IPS-20b (cell line): ENCODE measurements around the gene P4HA2.
"Not testable (repeated sequence)": the region's sequence is repeated elsewhere in the genome, so short reads cannot be mapped to it uniquely, and the experiment has no call there.

Experiments used
- H3K27ac ChIP-seq: one replicate; pipeline ENCODE4 v1.5.1; 2013; ENCODE audit warnings: low read length
- H3K27me3 ChIP-seq: 2 replicates; pipeline ENCODE4 v1.6.1; 2013; ENCODE audit warnings: mild to moderate bottlenecking, low read length, inconsistent platforms; ENCODE audit not compliant: insufficient read depth
- H3K36me3 ChIP-seq: 2 replicates; pipeline ENCODE4 v1.6.1; 2013; ENCODE audit warnings: low read depth, mild to moderate bottlenecking, inconsistent platforms, low read length, moderate library complexity; ENCODE audit not compliant: insufficient read depth
- H3K4me1 ChIP-seq: 2 replicates; pipeline ENCODE4 v1.6.1; 2013; ENCODE audit warnings: mild to moderate bottlenecking, control low read depth, inconsistent platforms, low read length, moderate library complexity; ENCODE audit not compliant: insufficient read depth
- H3K4me3 ChIP-seq: 2 replicates; pipeline ENCODE4 v1.5.1; 2013; ENCODE audit warnings: mild to moderate bottlenecking, low read length, inconsistent platforms
- H3K9ac ChIP-seq: 2 replicates; pipeline ENCODE4 v1.6.1; 2013; ENCODE audit warnings: low read depth, mild to moderate bottlenecking, inconsistent platforms, low read length, moderate library complexity
- H3K9me3 ChIP-seq: 2 replicates; pipeline ENCODE4 v1.6.1; 2013; ENCODE audit warnings: mild to moderate bottlenecking, low read depth, low read length, inconsistent platforms; ENCODE audit not compliant: insufficient read depth

Gene P4HA2

GRCh38 chr5:132179405-132179804, 48.2 kb downstream of the P4HA2 start:
- H3K27me3 ChIP-seq, result no peaks in the 10 kb centered on the region
- no peaks in the 10 kb centered on the region for H3K4me1 ChIP-seq
- H3K4me3 ChIP-seq, result no peak overlapping the region
- no peak overlapping the region for H3K9ac ChIP-seq
- no peaks in the 10 kb centered on the region for H3K9me3 ChIP-seq
- no peaks in the 10 kb centered on the region for H3K36me3 ChIP-seq
- H3K27ac ChIP-seq, result no peak overlapping the region

DNA sequence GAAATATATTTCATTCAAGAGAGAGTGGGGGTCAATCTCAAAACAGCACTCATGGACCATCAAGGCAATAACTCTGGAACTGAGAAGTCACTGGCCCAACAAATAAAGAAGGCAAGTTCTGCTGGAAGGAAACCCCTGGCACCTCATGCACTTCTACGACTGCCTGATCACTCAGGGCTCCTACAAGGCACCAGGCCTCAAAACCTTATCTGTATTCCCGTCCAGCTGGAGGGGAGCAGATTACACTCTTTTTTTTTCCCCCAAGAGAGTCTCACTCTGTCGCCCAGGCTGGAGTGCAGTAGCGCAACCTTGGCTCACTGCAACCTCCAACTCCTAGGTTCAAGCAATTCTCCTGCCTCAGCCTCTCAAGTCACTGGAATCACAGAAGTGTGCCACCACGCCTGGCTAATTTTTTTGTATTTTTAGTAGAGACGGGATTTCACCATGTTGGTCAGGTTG, 49.9 kb downstream of the P4HA2 start:
- H3K36me3 ChIP-seq, result no peaks in the 10 kb centered on the region
- no peaks in the 10 kb centered on the region for H3K4me1 ChIP-seq
- H3K9ac ChIP-seq, result no peak overlapping the region
- H3K27ac ChIP-seq, result no peak overlapping the region
- H3K9me3 ChIP-seq, result no peaks in the 10 kb centered on the region
- H3K4me3 ChIP-seq, result no peak overlapping the region
- no peaks in the 10 kb centered on the region for H3K27me3 ChIP-seq

GRCh38 chr5:132176987-132177386, 50.7 kb downstream of the P4HA2 start:
- Histone ChIP-seq H3K4me1 (no peaks in the 10 kb centered on the region), H3K4me3 (no peak overlapping the region), H3K27ac (no peak overlapping the region)

GRCh38 chr5:132176521-132176945, 51.1 kb downstream of the P4HA2 start:
- Histone ChIP-seq H3K27ac (no peak overlapping the region), H3K27me3 (no peaks in the 10 kb centered on the region), H3K4me1 (no peaks in the 10 kb centered on the region), H3K4me3 (no peak overlapping the region), H3K9me3 (no peaks in the 10 kb centered on the region), H3K9ac (no peak overlapping the region), H3K36me3 (no peaks in the 10 kb centered on the region)

More at GRCh38 chr5:132176987-132177386, 50.7 kb downstream of the P4HA2 start:
- Histone ChIP-seq H3K9ac (no peak overlapping the region), H3K9me3 (no peaks in the 10 kb centered on the region), H3K36me3 (no peaks in the 10 kb centered on the region), H3K27me3 (no peaks in the 10 kb centered on the region)

- H3K27me3 ChIP-seq, result no peaks in the 10 kb centered on the region
- no peaks in the 10 kb centered on the region for H3K4me1 ChIP-seq
- H3K9ac ChIP-seq, result no peak overlapping the region
- no peak overlapping the region for H3K4me3 ChIP-seq
- no peak overlapping the region for H3K27ac ChIP-seq
- H3K9me3 ChIP-seq, result 0 out of 2 replicates have a peak, but pooled peaks cover 3% of the 10 kb centered on the region
- no peaks in the 10 kb centered on the region for H3K36me3 ChIP-seq
Measured at GRCh38 chr5:132162945-132163344, 64.7 kb downstream of the P4HA2 start.

GRCh38 chr5:132161574-132162326, 65.9 kb downstream of the P4HA2 start:
- not testable (repeated sequence) for H3K27me3 ChIP-seq, H3K27ac ChIP-seq, H3K4me3 ChIP-seq, H3K36me3 ChIP-seq, H3K4me1 ChIP-seq, H3K9ac ChIP-seq, H3K9me3 ChIP-seq

GRCh38 chr5:132156413-132156812, 71.2 kb downstream of the P4HA2 start:
- no peaks in the 10 kb centered on the region for H3K4me1 ChIP-seq
- H3K27ac ChIP-seq, result no peak overlapping the region
- no peaks in the 10 kb centered on the region; the same call in 1 of the 2 replicates for H3K9me3 ChIP-seq
- no peak overlapping the region for H3K4me3 ChIP-seq
- no peaks in the 10 kb centered on the region for H3K27me3 ChIP-seq
- H3K36me3 ChIP-seq, result no peaks in the 10 kb centered on the region
- H3K9ac ChIP-seq, result no peak overlapping the region

- no peaks in the 10 kb centered on the region for H3K9me3 ChIP-seq
- H3K36me3 ChIP-seq, result no peaks in the 10 kb centered on the region
- no peak overlapping the region for H3K27ac ChIP-seq
- no peaks in the 10 kb centered on the region for H3K27me3 ChIP-seq
- no peaks in the 10 kb centered on the region for H3K4me1 ChIP-seq
- no peak overlapping the region for H3K9ac ChIP-seq
- no peak overlapping the region for H3K4me3 ChIP-seq
Measured at GRCh38 chr5:132150565-132150964, 77.1 kb downstream of the P4HA2 start.

DNA sequence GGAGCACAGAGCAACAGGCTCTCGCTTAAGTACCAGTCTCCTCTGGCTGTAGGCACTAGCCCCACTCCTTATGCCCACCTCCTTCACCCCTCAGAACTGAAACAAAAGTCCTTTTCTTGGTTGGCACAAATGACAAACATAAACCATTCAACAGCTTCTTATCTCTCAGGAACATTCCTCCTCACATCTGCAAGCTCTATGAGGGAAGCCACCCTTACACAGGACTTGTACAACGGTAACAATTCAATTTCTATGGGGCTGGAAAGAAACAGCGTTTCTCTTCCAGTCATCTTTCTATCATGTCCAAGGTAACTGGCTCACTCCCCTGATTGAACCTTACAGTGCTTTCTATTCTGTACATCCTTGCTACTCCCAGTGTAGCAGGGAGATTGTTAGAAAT, 80.0 kb downstream of the P4HA2 start:
- no peaks in the 10 kb centered on the region for H3K36me3 ChIP-seq
- H3K4me1 ChIP-seq, result no peaks in the 10 kb centered on the region
- peaks cover 11% of the 10 kb centered on the region; the same call in 1 of the 2 replicates for H3K9me3 ChIP-seq

DNA sequence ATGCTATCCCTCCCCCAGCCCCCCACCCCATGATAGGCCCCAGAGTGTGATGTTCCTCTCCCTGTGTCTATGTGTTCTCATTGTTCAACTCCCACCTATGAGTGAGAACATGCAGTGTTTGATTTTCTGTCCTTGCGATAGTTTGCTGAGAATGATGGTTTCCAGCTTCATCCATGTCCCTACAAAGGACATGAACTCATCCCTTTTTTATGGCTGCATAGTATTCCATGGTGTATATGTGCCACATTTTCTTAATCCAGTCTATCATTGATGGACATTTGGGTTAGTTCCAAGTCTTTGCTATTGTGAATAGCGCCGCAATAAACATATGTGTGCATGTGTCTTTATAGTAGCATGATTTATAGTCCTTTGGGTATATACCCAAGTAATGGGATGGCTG, 82.3 kb downstream of the P4HA2 start:
- H3K36me3 ChIP-seq, H3K9ac ChIP-seq, H3K27ac ChIP-seq, H3K4me1 ChIP-seq, H3K4me3 ChIP-seq, H3K27me3 ChIP-seq: not testable (repeated sequence)
- H3K9me3 ChIP-seq, result peaks cover 30% of the 10 kb centered on the region

More for the DNA sequence above, 80.0 kb downstream of the P4HA2 start:
- no peaks in the 10 kb centered on the region for H3K27me3 ChIP-seq
- no peak overlapping the region for H3K9ac ChIP-seq
- no peak overlapping the region for H3K4me3 ChIP-seq
- H3K27ac ChIP-seq, result no peak overlapping the region

DNA sequence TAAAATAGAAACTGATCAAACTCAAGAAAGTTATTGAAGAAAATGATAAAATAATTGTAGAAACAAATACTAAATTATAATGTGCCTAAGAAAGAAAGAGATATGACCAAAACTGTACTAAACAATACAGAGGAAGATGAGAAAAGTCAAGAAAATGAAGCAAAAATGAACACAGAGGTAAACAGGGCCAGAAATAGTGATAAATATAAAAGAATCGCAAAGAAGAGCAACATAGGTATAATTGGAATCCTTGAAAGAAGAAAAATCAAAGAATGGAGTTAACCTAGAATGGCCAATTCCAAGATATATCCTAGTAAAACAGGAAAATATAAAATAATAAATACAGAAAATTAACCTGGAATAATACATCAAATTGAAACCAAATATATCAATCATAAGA, 84.5 kb downstream of the P4HA2 start:
- no peaks in the 10 kb centered on the region for H3K27me3 ChIP-seq
- H3K9ac ChIP-seq, result no peak overlapping the region
- H3K36me3 ChIP-seq, result no peaks in the 10 kb centered on the region
- no peak overlapping the region for H3K4me3 ChIP-seq
- no peak overlapping the region for H3K27ac ChIP-seq
- no peaks in the 10 kb centered on the region for H3K4me1 ChIP-seq
- H3K9me3 ChIP-seq, result peaks cover 30% of the 10 kb centered on the region

- Histone ChIP-seq H3K27me3 (no peaks in the 10 kb centered on the region), H3K36me3 (no peaks in the 10 kb centered on the region), H3K9ac (no peak overlapping the region), H3K9me3 (peaks cover 30% of the 10 kb centered on the region), H3K4me1 (no peaks in the 10 kb centered on the region), H3K4me3 (no peak overlapping the region), H3K27ac (no peak overlapping the region)
Measured at GRCh38 chr5:132142459-132142858, 85.2 kb downstream of the P4HA2 start.
